Lower leg skin (tissue), 3 donors: Measurements from ENCODE around the gene C8G.

Source experiments
- CTCF ChIP-seq, 3 donors: fragments of 450-650 bp; IDR thresholded peaks; one replicate each; pipeline ENCODE4 v1.5.1; 2016; ENCODE audit warnings: antibody characterized with exemption in 3 of 3, mild to moderate bottlenecking in 3 of 3, moderate library complexity in 2 of 3
- POLR2A ChIP-seq, 2 donors: fragments of 450-650 bp; IDR thresholded peaks; one replicate each; pipeline ENCODE4 v1.6.1; 2016 to 2017; ENCODE audit warnings: antibody characterized with exemption in 2 of 2, mild to moderate bottlenecking in 1 of 2, moderate library complexity in 1 of 2

DNA sequence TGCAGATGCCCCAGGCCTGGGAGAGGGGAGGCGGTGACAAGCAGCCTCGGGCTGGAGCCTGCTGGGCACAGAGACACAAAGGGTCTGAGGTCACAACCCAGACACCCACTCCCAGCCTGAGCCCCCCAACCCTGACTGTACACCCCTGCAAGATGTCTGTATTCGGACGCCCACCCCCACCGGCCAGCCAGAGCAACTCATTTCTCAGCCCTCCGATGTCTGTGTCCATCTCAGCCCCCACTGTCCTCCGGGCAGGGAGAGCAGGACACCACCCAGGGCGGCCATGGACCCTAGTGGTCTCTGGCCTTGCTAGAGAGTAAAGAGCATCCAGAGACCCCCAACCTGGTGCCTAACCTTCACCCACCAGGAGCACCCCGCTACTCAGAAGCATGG is 10.9 kb downstream of the C8G start:
- TF ChIP-seq POLR2A (IDR thresholded peaks at IDR 0.05), result no peak
- TF ChIP-seq CTCF (IDR thresholded peaks at IDR 0.05), result no peak
